OCI-M2 (cell line): ENCODE data around the gene RCOR1.
"Not testable (repeated sequence)": the region's sequence is repeated elsewhere in the genome, so short reads cannot be mapped to it uniquely, and the experiment has no call there.

Experiments
- DNase-seq: peaks from one replicate; lab custom pipeline; 2025; ENCODE audit not compliant: unreplicated experiment; lab: John Stamatoyannopoulos, UW

Gene RCOR1

GRCh38 chr14:102625564-102626296, 33.3 kb downstream of the RCOR1 start:
- DNase-seq, result no peak

- DNase-seq, result no peak
Measured at GRCh38 chr14:102626530-102626929, 34.1 kb downstream of the RCOR1 start.

GRCh38 chr14:102629011-102629444, 36.6 kb downstream of the RCOR1 start:
- no peak for DNase-seq

GRCh38 chr14:102629808-102630350, 37.4 kb downstream of the RCOR1 start:
- no peak for DNase-seq

- no peak for DNase-seq
Measured at GRCh38 chr14:102630405-102630804, 38.0 kb downstream of the RCOR1 start.

GRCh38 chr14:102630881-102631280, 38.4 kb downstream of the RCOR1 start:
- DNase-seq, result no peak

GRCh38 chr14:102633906-102634595, 41.6 kb downstream of the RCOR1 start:
- no peak for DNase-seq

GRCh38 chr14:102639611-102640010, 47.2 kb downstream of the RCOR1 start:
- DNase-seq, result not testable (repeated sequence)

GRCh38 chr14:102644523-102644922, 52.1 kb downstream of the RCOR1 start:
- DNase-seq, result no peak

- peak; percentile 56 for DNase-seq
Measured at GRCh38 chr14:102645746-102646440, 53.4 kb downstream of the RCOR1 start.

- no peak for DNase-seq
Measured at GRCh38 chr14:102646615-102647014, 54.2 kb downstream of the RCOR1 start.

GRCh38 chr14:102652194-102652593, 59.7 kb downstream of the RCOR1 start:
- DNase-seq, result no peak

GRCh38 chr14:102654298-102654697, 61.8 kb downstream of the RCOR1 start:
- no peak for DNase-seq

GRCh38 chr14:102655137-102655536, 62.7 kb downstream of the RCOR1 start:
- no peak for DNase-seq

- DNase-seq, result no peak
Measured at GRCh38 chr14:102659797-102660196, 67.3 kb downstream of the RCOR1 start.

- DNase-seq, result no peak
Measured at GRCh38 chr14:102661614-102662013, 69.2 kb downstream of the RCOR1 start.

- no peak for DNase-seq
Measured at GRCh38 chr14:102662636-102663430, 70.4 kb downstream of the RCOR1 start.

- DNase-seq, result no peak
Measured at GRCh38 chr14:102663440-102663839, 71.0 kb downstream of the RCOR1 start.

GRCh38 chr14:102665621-102666020, 73.2 kb downstream of the RCOR1 start:
- no peak for DNase-seq

- DNase-seq, result no peak
Measured at GRCh38 chr14:102666635-102667034, 74.2 kb downstream of the RCOR1 start.

- DNase-seq, result no peak
Measured at GRCh38 chr14:102667703-102668102, 75.3 kb downstream of the RCOR1 start.
